LNCaP clone FGC (cell line): Measurements from ENCODE around the gene CD46.

Experiments used
- DNase-seq: peaks from one replicate; pipeline ENCODE4 v3.0.0-alpha.2; 2011; ENCODE audit warnings: low read depth
- H3K4me3 ChIP-seq: 2 replicates; pipeline ENCODE4 v1.5.1; 2011; ENCODE audit warnings: mild to moderate bottlenecking, low read depth, low read length, control low read depth
- CTCF ChIP-seq: IDR thresholded peaks from 2 replicates; pipeline ENCODE4 v1.5.1; 2012; ENCODE audit warnings: mild to moderate bottlenecking; ENCODE audit not compliant: control insufficient read depth, insufficient read depth; ENCODE audit errors: extremely low read depth

The CD46 gene

GRCh38 chr1:207808322-207808705 is 56.5 kb downstream of the CD46 start:
- DNase-seq, result no peak
- no peak for TF ChIP-seq CTCF
- no peak overlapping the region for H3K4me3 ChIP-seq

GRCh38 chr1:207808911-207809555 is 57.2 kb downstream of the CD46 start:
- H3K4me3 ChIP-seq, result no peak overlapping the region
- TF ChIP-seq CTCF, result no peak
- no peak for DNase-seq

GRCh38 chr1:207810173-207810572 is 58.3 kb downstream of the CD46 start:
- no peak for TF ChIP-seq CTCF
- DNase-seq, result no peak

GRCh38 chr1:207810606-207811295 is 58.9 kb downstream of the CD46 start:
- H3K4me3 ChIP-seq, result no peak overlapping the region
- TF ChIP-seq CTCF, result no peak
- no peak for DNase-seq

More at GRCh38 chr1:207810173-207810572, 58.3 kb downstream of the CD46 start:
- no peak overlapping the region for H3K4me3 ChIP-seq

- no peak for DNase-seq
- TF ChIP-seq CTCF, result no peak
- H3K4me3 ChIP-seq, result no peak overlapping the region
Measured at GRCh38 chr1:207811319-207811718, 59.5 kb downstream of the CD46 start.

GRCh38 chr1:207811920-207812720 is 60.3 kb downstream of the CD46 start:
- H3K4me3 ChIP-seq, result no peak overlapping the region
- DNase-seq, result peak; percentile 91
- peak; percentile 86 for TF ChIP-seq CTCF
